Measurements from ENCODE around the gene C14orf132.
"Not testable (repeated sequence)": the region's sequence is repeated elsewhere in the genome, so short reads cannot be mapped to it uniquely, and the experiment has no call there.

C14orf132 gene

DNA sequence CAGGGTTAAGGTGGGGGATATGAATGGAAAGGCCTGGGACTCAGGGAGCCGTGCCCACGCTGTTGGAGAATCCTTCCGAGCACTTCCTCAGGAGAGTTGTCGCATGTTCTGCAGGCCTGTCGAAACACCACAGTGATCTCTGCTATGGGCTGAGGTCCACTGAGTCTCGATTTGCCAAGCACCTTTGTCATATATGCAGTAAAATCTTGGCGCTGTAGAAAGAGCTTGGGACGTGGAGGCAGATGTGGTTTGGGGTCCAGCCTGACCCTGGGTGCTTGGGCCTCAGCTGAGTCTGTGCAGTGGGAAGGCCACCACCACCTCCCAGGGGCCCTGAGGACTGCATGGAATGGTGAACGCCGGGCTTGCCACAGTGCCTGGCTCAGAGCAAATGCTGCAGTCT lies 32.9 kb downstream of the C14orf132 start:
- TF ChIP-seq ZNF274 (IDR thresholded peaks at IDR 0.05; ENCODE audit: low read depth, low read length) (no peak), SUZ12 (IDR thresholded peaks at IDR 0.05; ENCODE audit: extremely low read depth, insufficient read depth, insufficient read length) (no peak), YY1 (IDR thresholded peaks at IDR 0.05; ENCODE audit: insufficient read depth, insufficient read length) (no peak)
- no peak overlapping the region for H3K9ac ChIP-seq (ENCODE audit: insufficient read length, low read depth)
- no peaks in the 10 kb centered on the region for H3K27me3 ChIP-seq (ENCODE audit: insufficient read depth, insufficient read length)
- DNase-seq (ENCODE audit: low read depth, low spot score), result no peak
- no peaks in the 10 kb centered on the region for H3K36me3 ChIP-seq (ENCODE audit: insufficient read depth, insufficient read length, low read length)
- H3K9me3 ChIP-seq (ENCODE audit: insufficient read depth, low read length), result no peaks in the 10 kb centered on the region
- peaks cover 2% of the 10 kb centered on the region for H3K4me1 ChIP-seq (ENCODE audit: insufficient read depth, insufficient read length)
- H3K4me3 ChIP-seq (ENCODE audit: insufficient read length, low read depth), result no peak overlapping the region

DNA sequence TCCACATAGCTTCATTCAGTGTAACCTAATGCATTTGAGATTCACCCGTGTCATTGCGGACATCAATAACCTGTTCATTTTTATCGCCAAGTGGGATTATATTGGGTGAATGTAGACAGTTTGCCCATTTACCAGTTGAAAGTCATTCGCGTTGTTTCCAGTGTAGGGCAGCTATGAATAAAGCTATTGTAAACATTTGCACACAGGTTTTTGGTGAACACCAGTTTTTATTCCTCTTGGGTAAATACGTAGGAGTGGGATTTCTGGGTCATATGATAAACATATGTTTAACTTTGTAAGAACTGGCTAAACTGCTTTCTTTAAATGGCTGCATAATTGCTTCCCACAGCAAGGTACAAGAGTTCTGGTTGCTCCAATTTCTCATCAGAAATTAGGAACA lies 33.6 kb downstream of the C14orf132 start:
- no peak for DNase-seq (ENCODE audit: low read depth, low spot score)
- Histone ChIP-seq H3K4me1 (ENCODE audit: insufficient read depth, insufficient read length) (no peaks in the 10 kb centered on the region), H3K4me3 (ENCODE audit: insufficient read length, low read depth) (no peak overlapping the region), H3K9ac (ENCODE audit: insufficient read length, low read depth) (no peak overlapping the region), H3K9me3 (ENCODE audit: insufficient read depth, low read length) (no peaks in the 10 kb centered on the region), H3K36me3 (ENCODE audit: insufficient read depth, insufficient read length, low read length) (no peaks in the 10 kb centered on the region), H3K27me3 (ENCODE audit: insufficient read depth, insufficient read length) (no peaks in the 10 kb centered on the region)
- TF ChIP-seq YY1 (IDR thresholded peaks at IDR 0.05; ENCODE audit: insufficient read depth, insufficient read length) (no peak), ZNF274 (IDR thresholded peaks at IDR 0.05; ENCODE audit: low read depth, low read length) (no peak), SUZ12 (IDR thresholded peaks at IDR 0.05; ENCODE audit: extremely low read depth, insufficient read depth, insufficient read length) (no peak)

DNA sequence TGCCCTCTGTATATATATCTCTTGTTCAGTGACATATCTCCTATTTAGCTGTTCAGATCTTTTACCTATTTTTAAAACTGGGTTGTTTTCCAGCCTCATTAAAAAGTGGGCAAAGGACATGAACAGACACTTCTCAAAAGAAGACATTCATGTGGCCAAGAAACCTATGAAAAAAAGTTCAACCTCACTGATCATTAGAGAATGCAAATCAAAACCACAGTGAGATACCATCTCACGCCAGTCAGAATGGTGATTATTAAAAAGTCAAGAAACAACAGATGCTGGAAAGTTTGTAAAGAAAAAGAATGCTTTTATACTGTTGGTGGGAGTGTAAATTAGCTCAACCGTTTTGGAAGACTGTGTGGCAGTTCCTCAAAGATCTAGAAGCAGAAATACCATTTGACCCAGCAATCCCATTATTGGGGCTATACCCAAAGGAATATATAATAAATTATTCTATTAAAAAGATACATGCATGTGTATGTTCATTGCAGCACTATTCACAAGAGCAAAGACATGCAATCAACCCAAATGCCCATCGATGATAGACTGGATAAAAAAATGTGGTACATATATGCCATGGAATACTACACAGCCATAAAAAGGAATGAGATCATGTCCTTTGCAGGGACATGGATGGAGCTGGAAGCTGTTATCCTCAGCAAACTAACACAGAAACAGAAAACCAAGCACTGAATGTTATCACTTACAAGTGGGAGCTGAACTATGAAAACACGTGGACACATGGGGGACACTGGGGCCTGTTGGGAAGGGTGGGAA lies 34.3 kb downstream of the C14orf132 start:
- not testable (repeated sequence) for H3K27me3 ChIP-seq (ENCODE audit: insufficient read depth, insufficient read length); DNase-seq (ENCODE audit: low read depth, low spot score); H3K36me3 ChIP-seq (ENCODE audit: insufficient read depth, insufficient read length, low read length); H3K9me3 ChIP-seq (ENCODE audit: insufficient read depth, low read length); H3K9ac ChIP-seq (ENCODE audit: insufficient read length, low read depth); H3K4me3 ChIP-seq (ENCODE audit: insufficient read length, low read depth); H3K4me1 ChIP-seq (ENCODE audit: insufficient read depth, insufficient read length)

DNA sequence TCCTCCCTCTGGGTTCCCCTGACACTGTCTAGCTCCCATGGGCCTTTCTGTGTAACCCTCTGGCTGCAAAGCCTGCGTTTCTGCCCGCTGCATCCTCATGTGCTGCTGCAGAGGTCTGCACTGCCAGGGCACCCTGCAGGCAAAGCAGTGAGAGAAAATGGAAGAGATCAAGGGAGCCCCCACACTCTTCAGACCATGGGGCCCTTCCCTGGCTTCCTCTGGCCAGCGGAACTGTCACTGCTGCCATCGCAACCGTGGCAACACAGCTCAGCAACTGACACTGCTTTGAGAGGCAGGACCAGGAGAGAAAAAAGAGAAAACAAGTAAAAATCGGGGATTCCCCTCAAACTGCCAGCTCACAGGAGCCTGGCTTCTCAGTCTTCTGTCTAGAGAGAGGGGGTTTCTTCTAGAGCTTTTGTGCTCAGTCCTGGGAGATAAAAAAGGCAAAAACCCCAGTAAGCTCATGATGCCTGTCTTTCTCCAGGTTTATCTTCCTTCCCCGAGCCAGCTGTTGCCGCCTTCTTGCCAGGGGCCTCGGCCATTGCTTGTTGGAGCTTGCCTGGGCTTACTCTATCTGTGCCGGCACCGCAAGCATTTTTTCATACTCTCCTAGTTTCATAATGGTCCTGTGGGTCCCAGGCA lies 38.9 kb downstream of the C14orf132 start:
- DNase-seq (ENCODE audit: low read depth, low spot score), result no peak
- Histone ChIP-seq H3K4me1 (ENCODE audit: insufficient read depth, insufficient read length) (no peaks in the 10 kb centered on the region), H3K9me3 (ENCODE audit: insufficient read depth, low read length) (peaks cover 18% of the 10 kb centered on the region; the same call in 1 of the 2 replicates), H3K27me3 (ENCODE audit: insufficient read depth, insufficient read length) (no peaks in the 10 kb centered on the region), H3K36me3 (ENCODE audit: insufficient read depth, insufficient read length, low read length) (no peaks in the 10 kb centered on the region), H3K9ac (ENCODE audit: insufficient read length, low read depth) (no peak overlapping the region), H3K4me3 (ENCODE audit: insufficient read length, low read depth) (no peak overlapping the region)
- no peak for TF ChIP-seq ZNF274 (IDR thresholded peaks at IDR 0.05; ENCODE audit: low read depth, low read length)
- TF ChIP-seq SUZ12 (IDR thresholded peaks at IDR 0.05; ENCODE audit: extremely low read depth, insufficient read depth, insufficient read length), result no peak
- TF ChIP-seq YY1 (IDR thresholded peaks at IDR 0.05; ENCODE audit: insufficient read depth, insufficient read length), result no peak

DNA sequence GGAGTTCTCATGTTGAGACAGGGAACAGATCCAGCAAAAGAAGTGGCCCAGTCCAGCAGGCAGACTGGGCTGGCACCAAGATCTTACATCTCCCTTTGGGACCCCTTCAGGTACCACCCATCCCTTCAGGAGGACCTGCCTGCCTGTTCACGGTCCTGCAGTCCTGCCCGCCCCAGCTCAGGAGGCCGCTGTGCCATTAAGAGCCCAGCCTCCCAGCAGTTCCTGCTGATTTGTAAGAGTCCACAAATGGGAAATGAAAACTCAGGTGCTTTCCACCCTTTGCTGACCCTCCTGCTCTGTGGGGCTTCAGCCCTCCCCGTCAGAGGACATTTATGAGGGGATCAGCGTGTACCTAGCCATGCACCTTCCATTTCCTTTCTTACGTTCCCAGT lies 39.5 kb downstream of the C14orf132 start:
- no peak overlapping the region for H3K9ac ChIP-seq (ENCODE audit: insufficient read length, low read depth)
- no peak for TF ChIP-seq YY1 (IDR thresholded peaks at IDR 0.05; ENCODE audit: insufficient read depth, insufficient read length)
- TF ChIP-seq ZNF274 (IDR thresholded peaks at IDR 0.05; ENCODE audit: low read depth, low read length), result no peak
- no peak for TF ChIP-seq SUZ12 (IDR thresholded peaks at IDR 0.05; ENCODE audit: extremely low read depth, insufficient read depth, insufficient read length)
- H3K36me3 ChIP-seq (ENCODE audit: insufficient read depth, insufficient read length, low read length), result no peaks in the 10 kb centered on the region
- no peaks in the 10 kb centered on the region for H3K27me3 ChIP-seq (ENCODE audit: insufficient read depth, insufficient read length)
- H3K4me3 ChIP-seq (ENCODE audit: insufficient read length, low read depth), result no peak overlapping the region
- no peaks in the 10 kb centered on the region for H3K4me1 ChIP-seq (ENCODE audit: insufficient read depth, insufficient read length)
- peaks cover 18% of the 10 kb centered on the region; the same call in 1 of the 2 replicates for H3K9me3 ChIP-seq (ENCODE audit: insufficient read depth, low read length)
- DNase-seq (ENCODE audit: low read depth, low spot score), result no peak

DNA sequence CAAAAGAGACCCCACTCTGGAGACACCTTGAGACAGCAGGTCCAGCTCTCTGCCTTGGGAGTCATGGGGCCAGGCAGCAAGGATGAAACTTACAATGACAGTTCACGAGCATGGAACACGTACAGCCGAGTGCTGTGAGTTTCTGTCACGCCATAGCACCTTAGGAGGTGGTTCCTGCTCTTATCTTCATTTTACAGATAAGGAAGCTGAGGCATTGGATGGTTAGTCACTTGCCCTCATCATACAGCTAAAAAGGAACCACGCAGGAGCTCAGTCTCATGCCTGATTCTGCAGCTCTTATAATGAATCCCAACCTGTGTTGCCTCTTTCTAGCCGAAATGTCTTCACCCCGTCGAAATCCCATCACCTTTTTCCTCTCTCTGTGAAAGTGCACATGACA lies 39.9 kb downstream of the C14orf132 start:
- DNase-seq (ENCODE audit: low read depth, low spot score), result no peak
- Histone ChIP-seq H3K9ac (ENCODE audit: insufficient read length, low read depth) (no peak overlapping the region), H3K9me3 (ENCODE audit: insufficient read depth, low read length) (peaks cover 18% of the 10 kb centered on the region; the same call in 1 of the 2 replicates), H3K27me3 (ENCODE audit: insufficient read depth, insufficient read length) (no peaks in the 10 kb centered on the region), H3K36me3 (ENCODE audit: insufficient read depth, insufficient read length, low read length) (no peaks in the 10 kb centered on the region), H3K4me3 (ENCODE audit: insufficient read length, low read depth) (no peak overlapping the region), H3K4me1 (ENCODE audit: insufficient read depth, insufficient read length) (no peaks in the 10 kb centered on the region)
- TF ChIP-seq YY1 (IDR thresholded peaks at IDR 0.05; ENCODE audit: insufficient read depth, insufficient read length), result no peak
- no peak for TF ChIP-seq ZNF274 (IDR thresholded peaks at IDR 0.05; ENCODE audit: low read depth, low read length)
- no peak for TF ChIP-seq SUZ12 (IDR thresholded peaks at IDR 0.05; ENCODE audit: extremely low read depth, insufficient read depth, insufficient read length)

DNA sequence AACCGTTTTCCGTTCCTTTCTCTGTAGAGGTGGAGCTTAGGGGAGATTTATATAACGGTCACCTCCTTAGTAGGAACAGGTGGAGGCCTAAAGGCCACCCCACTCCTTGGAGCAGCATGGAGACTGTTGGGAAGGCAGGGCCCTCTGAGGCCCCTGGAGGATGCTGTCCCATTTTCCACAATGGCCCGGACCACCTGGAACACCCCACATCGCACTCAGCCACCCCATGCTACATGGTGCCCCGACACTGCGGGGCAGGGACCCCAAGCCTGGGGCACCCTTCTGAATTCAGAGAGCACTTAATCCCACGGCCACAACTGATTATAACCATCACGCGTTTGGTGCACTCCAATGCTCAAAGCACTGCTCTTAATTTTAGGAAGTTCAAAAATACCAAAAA lies 41.4 kb downstream of the C14orf132 start:
- Histone ChIP-seq H3K9ac (ENCODE audit: insufficient read length, low read depth) (no peak overlapping the region), H3K36me3 (ENCODE audit: insufficient read depth, insufficient read length, low read length) (no peaks in the 10 kb centered on the region), H3K4me1 (ENCODE audit: insufficient read depth, insufficient read length) (peaks cover 3% of the 10 kb centered on the region), H3K9me3 (ENCODE audit: insufficient read depth, low read length) (peaks cover 18% of the 10 kb centered on the region; the same call in 1 of the 2 replicates), H3K4me3 (ENCODE audit: insufficient read length, low read depth) (no peak overlapping the region), H3K27me3 (ENCODE audit: insufficient read depth, insufficient read length) (no peaks in the 10 kb centered on the region)
- no peak for TF ChIP-seq ZNF274 (IDR thresholded peaks at IDR 0.05; ENCODE audit: low read depth, low read length)
- no peak for TF ChIP-seq SUZ12 (IDR thresholded peaks at IDR 0.05; ENCODE audit: extremely low read depth, insufficient read depth, insufficient read length)
- no peak for TF ChIP-seq YY1 (IDR thresholded peaks at IDR 0.05; ENCODE audit: insufficient read depth, insufficient read length)
- no peak for DNase-seq (ENCODE audit: low read depth, low spot score)
